GM19099 (cell line): ENCODE results near the gene IFIT1.

ENCODE experiments used
- POLR2A ChIP-seq: IDR thresholded peaks from 3 replicates; pipeline ENCODE4 v1.6.1; 2011; ENCODE audit warnings: low read depth; ENCODE audit not compliant: insufficient read length; ENCODE audit errors: extremely low read depth

Gene IFIT1

DNA sequence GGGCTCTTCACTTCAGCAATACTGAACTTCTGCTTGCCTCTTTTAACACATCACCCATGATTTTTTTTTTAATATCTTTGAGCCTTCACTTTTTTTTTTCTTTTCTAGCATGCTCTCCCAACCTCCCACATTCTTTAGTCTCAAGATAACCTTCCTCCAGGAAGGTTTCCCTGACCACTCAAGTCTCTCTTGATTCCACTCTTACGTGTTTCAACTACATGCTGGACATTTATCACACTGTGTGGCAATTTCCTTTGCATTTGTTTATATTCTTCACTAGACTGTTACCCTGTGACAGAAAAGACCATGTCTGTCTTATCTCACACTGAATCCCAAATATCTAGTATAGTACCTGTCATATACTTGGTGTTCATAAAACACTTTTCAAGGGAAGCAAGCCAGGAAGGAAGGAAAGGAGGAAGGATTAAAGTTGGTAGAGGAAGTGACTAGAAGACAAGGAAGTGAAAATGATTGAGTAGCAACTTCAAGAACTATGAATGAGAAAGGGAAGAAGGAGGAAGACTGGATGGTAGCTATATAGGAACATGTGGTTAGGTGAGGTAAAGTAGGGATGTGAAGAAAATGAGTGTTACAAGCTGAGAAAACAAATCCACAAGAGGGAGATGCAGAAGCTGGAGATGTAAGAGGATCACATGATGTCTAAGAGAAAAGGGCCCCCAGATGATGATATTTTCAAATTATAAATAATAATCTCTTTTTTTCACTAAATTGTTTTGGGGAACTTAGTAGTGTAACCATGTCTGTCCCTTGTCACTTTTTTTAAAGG, 62.3 kb downstream of the IFIT1 start:
- TF ChIP-seq POLR2A = no peak
